ENCODE measurements around the gene FARS2.

FARS2 gene

GRCh38 chr6:5260661-5261544 lies at the start of gene FARS2, which contains the start of gene LYRM4:
TSS of gene FARS2 (plus strand) at chr6:5261513.
TSS of gene LYRM4 (minus strand) at chr6:5260950. CDS start at chr6:5260733, 217 bp downstream.
- in situ Hi-C loops (cut with HindIII; ENCODE audit: low sequenced_read_pairs): no loop called here
- peak within 1 kb of the TSS; percentile 87 for H3K4me3 ChIP-seq (ENCODE audit: low read depth, low read length)
- TF ChIP-seq, protein P1, sequence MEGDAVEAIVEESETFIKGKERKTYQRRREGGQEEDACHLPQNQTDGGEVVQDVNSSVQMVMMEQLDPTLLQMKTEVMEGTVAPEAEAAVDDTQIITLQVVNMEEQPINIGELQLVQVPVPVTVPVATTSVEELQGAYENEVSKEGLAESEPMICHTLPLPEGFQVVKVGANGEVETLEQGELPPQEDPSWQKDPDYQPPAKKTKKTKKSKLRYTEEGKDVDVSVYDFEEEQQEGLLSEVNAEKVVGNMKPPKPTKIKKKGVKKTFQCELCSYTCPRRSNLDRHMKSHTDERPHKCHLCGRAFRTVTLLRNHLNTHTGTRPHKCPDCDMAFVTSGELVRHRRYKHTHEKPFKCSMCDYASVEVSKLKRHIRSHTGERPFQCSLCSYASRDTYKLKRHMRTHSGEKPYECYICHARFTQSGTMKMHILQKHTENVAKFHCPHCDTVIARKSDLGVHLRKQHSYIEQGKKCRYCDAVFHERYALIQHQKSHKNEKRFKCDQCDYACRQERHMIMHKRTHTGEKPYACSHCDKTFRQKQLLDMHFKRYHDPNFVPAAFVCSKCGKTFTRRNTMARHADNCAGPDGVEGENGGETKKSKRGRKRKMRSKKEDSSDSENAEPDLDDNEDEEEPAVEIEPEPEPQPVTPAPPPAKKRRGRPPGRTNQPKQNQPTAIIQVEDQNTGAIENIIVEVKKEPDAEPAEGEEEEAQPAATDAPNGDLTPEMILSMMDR (IDR thresholded peaks at IDR 0.05; ENCODE audit: low read depth, low read length): peak; percentile 42
- DNase-seq (ENCODE audit: low read depth, low spot score): peak; percentile 93

GRCh38 chr6:5213836-5214235 lies 47.5 kb upstream of the FARS2 start:
- peak; percentile 44 for DNase-seq (ENCODE audit: low read depth, low spot score)
- no peak overlapping the region for H3K4me3 ChIP-seq (ENCODE audit: low read depth, low read length)
- TF ChIP-seq, protein P1 (IDR thresholded peaks at IDR 0.05; ENCODE audit: low read depth, low read length): peak; percentile 18
- in situ Hi-C loops (cut with HindIII; ENCODE audit: low sequenced_read_pairs): no loop called here

DNA sequence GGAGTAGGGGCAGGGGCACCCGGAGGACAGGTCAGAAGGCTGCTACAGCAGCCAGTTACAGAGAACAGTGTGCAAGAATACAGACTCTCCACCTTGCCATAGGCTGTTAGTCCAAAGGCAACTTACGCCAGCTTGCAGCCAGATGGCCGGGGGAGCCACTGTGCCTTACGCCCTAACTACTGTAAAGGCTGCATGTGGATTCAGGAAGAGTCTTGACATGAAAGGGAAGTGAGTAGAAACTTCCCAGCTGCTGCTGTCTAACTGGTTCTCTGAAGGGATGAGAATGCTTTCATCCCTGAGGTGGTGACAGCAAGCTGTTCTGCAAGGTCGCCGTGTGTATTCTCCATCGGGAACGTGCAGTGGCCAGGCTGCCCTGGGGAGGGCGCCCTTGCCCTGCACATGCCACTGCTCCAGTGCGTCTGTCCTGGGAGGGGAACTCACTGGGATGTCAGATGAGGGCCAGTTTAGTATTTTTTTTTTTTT lies 46.7 kb upstream of the FARS2 start:
- DNase-seq (ENCODE audit: low read depth, low spot score): peak; percentile 39
- in situ Hi-C loops (cut with HindIII; ENCODE audit: low sequenced_read_pairs): no loop called here
- TF ChIP-seq, protein P1 (IDR thresholded peaks at IDR 0.05; ENCODE audit: low read depth, low read length): peak; percentile 67
- H3K4me3 ChIP-seq (ENCODE audit: low read depth, low read length): no peak overlapping the region

GRCh38 chr6:5215159-5215558 lies 46.2 kb upstream of the FARS2 start:
- TF ChIP-seq, protein P1 (IDR thresholded peaks at IDR 0.05; ENCODE audit: low read depth, low read length): no peak
- in situ Hi-C loops (cut with HindIII; ENCODE audit: low sequenced_read_pairs): no loop called here
- peak; percentile 32 for DNase-seq (ENCODE audit: low read depth, low spot score)
- no peak overlapping the region for H3K4me3 ChIP-seq (ENCODE audit: low read depth, low read length)

GRCh38 chr6:5215799-5216198 lies 45.5 kb upstream of the FARS2 start:
- in situ Hi-C loops (cut with HindIII; ENCODE audit: low sequenced_read_pairs): no loop called here
- TF ChIP-seq, protein P1 (IDR thresholded peaks at IDR 0.05; ENCODE audit: low read depth, low read length): no peak
- DNase-seq (ENCODE audit: low read depth, low spot score): no peak
- H3K4me3 ChIP-seq (ENCODE audit: low read depth, low read length): no peak overlapping the region

DNA sequence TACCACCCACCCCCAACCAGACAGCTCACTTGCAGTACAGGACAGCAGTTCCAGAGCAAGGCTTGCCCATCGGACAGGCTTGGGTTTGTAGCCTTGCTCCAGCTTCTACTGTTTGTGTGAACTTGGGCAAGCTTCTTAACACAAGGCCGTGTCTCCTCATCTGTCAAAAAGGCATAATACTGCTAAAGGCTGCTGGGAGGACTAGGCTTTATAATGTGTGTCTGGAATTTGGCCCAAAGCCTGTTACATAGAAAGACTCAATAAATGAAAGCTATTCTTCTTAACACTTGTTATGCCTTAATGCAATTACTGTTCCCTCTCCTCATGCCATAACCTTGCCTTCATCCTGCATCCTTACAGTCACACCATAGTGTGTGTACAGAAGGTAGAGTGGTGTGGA lies 44.0 kb upstream of the FARS2 start:
- in situ Hi-C loops (cut with HindIII; ENCODE audit: low sequenced_read_pairs): no loop called here
- no peak overlapping the region for H3K4me3 ChIP-seq (ENCODE audit: low read depth, low read length)
- DNase-seq (ENCODE audit: low read depth, low spot score): no peak
- TF ChIP-seq, protein P1 (IDR thresholded peaks at IDR 0.05; ENCODE audit: low read depth, low read length): no peak

Measured in astrocyte of the spinal cord (primary cell).